Mesendoderm (in vitro differentiated cells): ENCODE measurements around the gene ANKRD55.
"Not testable (repeated sequence)": the region's sequence is repeated elsewhere in the genome, so short reads cannot be mapped to it uniquely, and the experiment has no call there.

Experiments
- DNase-seq: peaks from one replicate; pipeline ENCODE4 v3.0.0; 2013
- H2AK5ac ChIP-seq: 2 replicates; pipeline ENCODE4 v1.6.1; 2013; ENCODE audit warnings: low read length, inconsistent platforms
- H2BK120ac ChIP-seq: 2 replicates; pipeline ENCODE4 v1.6.1; 2013; ENCODE audit warnings: low read depth, mild to moderate bottlenecking, low read length, moderate library complexity, mixed read lengths
- H2BK15ac ChIP-seq: replicated peaks from 2 replicates; pipeline ENCODE4 v1.6.1; 2013; ENCODE audit warnings: low read depth, mild to moderate bottlenecking, moderate library complexity
- H2BK5ac ChIP-seq: 2 replicates; pipeline ENCODE4 v1.6.1; 2013; ENCODE audit warnings: low read length, inconsistent platforms
- H3K18ac ChIP-seq: 2 replicates; pipeline ENCODE4 v1.6.1; 2013; ENCODE audit warnings: mild to moderate bottlenecking, low read length, mixed read lengths
- H3K23ac ChIP-seq: one replicate; pipeline ENCODE4 v1.6.1; 2013; ENCODE audit warnings: low read length
- H3K27ac ChIP-seq: 2 replicates; pipeline ENCODE4 v1.5.1; 2013; ENCODE audit warnings: low read depth, mild to moderate bottlenecking, inconsistent platforms, low read length, moderate library complexity
- H3K27me3 ChIP-seq: 2 replicates; pipeline ENCODE4 v1.6.1; 2013; ENCODE audit warnings: low read length, control low read depth, mild to moderate bottlenecking, inconsistent platforms; ENCODE audit not compliant: insufficient read depth, poor library complexity
- H3K36me3 ChIP-seq: 2 replicates; pipeline ENCODE4 v1.6.1; 2013; ENCODE audit warnings: low read length, inconsistent platforms; ENCODE audit not compliant: control insufficient read depth, insufficient read depth
- H3K4ac ChIP-seq: one replicate; pipeline ENCODE4 v1.6.1; 2013; ENCODE audit warnings: low read depth, mild to moderate bottlenecking, low read length, moderate library complexity
- H3K4me1 ChIP-seq: 2 replicates; pipeline ENCODE4 v1.6.1; 2013; ENCODE audit warnings: low read depth, low read length, inconsistent platforms; ENCODE audit not compliant: control insufficient read depth
- H3K4me2 ChIP-seq: 2 replicates; pipeline ENCODE4 v1.6.1; 2013; ENCODE audit warnings: low read length
- H3K4me3 ChIP-seq: 2 replicates; pipeline ENCODE4 v1.5.1; 2013; ENCODE audit warnings: mild to moderate bottlenecking, low read length
- H3K56ac ChIP-seq: one replicate; pipeline ENCODE4 v1.6.1; 2013; ENCODE audit warnings: low read length
- H3K79me1 ChIP-seq: 2 replicates; pipeline ENCODE4 v1.6.1; 2013; ENCODE audit warnings: low read length, inconsistent platforms
- H3K79me2 ChIP-seq: 2 replicates; pipeline ENCODE4 v1.6.1; 2013; ENCODE audit warnings: mild to moderate bottlenecking, low read length; ENCODE audit not compliant: control insufficient read depth, insufficient read depth
- H3K9ac ChIP-seq: 2 replicates; pipeline ENCODE4 v1.6.1; 2013; ENCODE audit warnings: low read length, inconsistent platforms
- H4K5ac ChIP-seq: one replicate; pipeline ENCODE4 v1.6.1; 2013; ENCODE audit warnings: low read length
- H4K8ac ChIP-seq: one replicate; pipeline ENCODE4 v1.6.1; 2013; ENCODE audit warnings: low read depth, mild to moderate bottlenecking, control low read depth, low read length, moderate library complexity
- WGBS: extraction: QIAGEN DNeasy Blood & Tissue Kit; methylation state at CpG from one replicate; pipeline ENCODE4 v1.1.7; 2013; ENCODE audit warnings: low lambda C conversion rate, missing lambda C conversion rate; ENCODE audit not compliant: insufficient coverage; ENCODE audit errors: extremely low coverage; 5-methylcytosine and 5-hydroxymethylcytosine counted together

Gene ANKRD55

GRCh38 chr5:56259002-56259511 is 25.9 kb upstream of the ANKRD55 start:
- Histone ChIP-seq H2BK120ac (no peak overlapping the region), H2AK5ac (no peak overlapping the region), H3K79me2 (no peaks in the 10 kb centered on the region), H3K4me1 (no peaks in the 10 kb centered on the region), H3K4me3 (no peak overlapping the region), H3K4me2 (no peak overlapping the region), H3K27ac (no peak overlapping the region), H2BK15ac (no peak overlapping the region), H3K18ac (no peak overlapping the region), H3K23ac (no peak overlapping the region), H3K27me3 (no peaks in the 10 kb centered on the region), H2BK5ac (no peak overlapping the region), H3K79me1 (no peaks in the 10 kb centered on the region), H3K4ac (no peak overlapping the region), H3K9ac (no peak overlapping the region), H4K5ac (no peak overlapping the region), H4K8ac (no peak overlapping the region), H3K36me3 (no peaks in the 10 kb centered on the region), H3K56ac (no peak overlapping the region)
- WGBS = no CpG with 5 or more reads among the region's 2 CpGs
- no peak for DNase-seq

- not testable (repeated sequence) for H3K23ac ChIP-seq, H2AK5ac ChIP-seq, H3K56ac ChIP-seq, H3K9ac ChIP-seq, H3K79me2 ChIP-seq, H4K8ac ChIP-seq, H3K4me3 ChIP-seq, H3K79me1 ChIP-seq, H3K36me3 ChIP-seq, H4K5ac ChIP-seq, H3K27ac ChIP-seq, DNase-seq, H3K18ac ChIP-seq, H2BK15ac ChIP-seq, H3K27me3 ChIP-seq, H3K4me1 ChIP-seq, H2BK120ac ChIP-seq, H3K4ac ChIP-seq, H3K4me2 ChIP-seq, H2BK5ac ChIP-seq
- WGBS = no CpG with 5 or more reads among the region's 30 CpGs
Measured at GRCh38 chr5:56257763-56258529, 24.8 kb upstream of the ANKRD55 start.

- Histone ChIP-seq H3K18ac (no peak overlapping the region), H3K4ac (no peak overlapping the region), H3K27me3 (no peaks in the 10 kb centered on the region), H3K23ac (no peak overlapping the region), H2BK15ac (no peak overlapping the region), H4K8ac (no peak overlapping the region), H2AK5ac (no peak overlapping the region), H3K79me1 (no peaks in the 10 kb centered on the region), H3K27ac (no peak overlapping the region), H3K4me1 (no peaks in the 10 kb centered on the region), H3K4me3 (no peak overlapping the region), H3K9ac (no peak overlapping the region), H3K56ac (no peak overlapping the region), H3K36me3 (no peaks in the 10 kb centered on the region), H2BK5ac (no peak overlapping the region), H2BK120ac (no peak overlapping the region), H4K5ac (no peak overlapping the region), H3K79me2 (no peaks in the 10 kb centered on the region), H3K4me2 (no peak overlapping the region)
- no peak for DNase-seq
Measured at GRCh38 chr5:56257010-56257409, 23.9 kb upstream of the ANKRD55 start.

- H3K9ac ChIP-seq = no peak overlapping the region
- H3K18ac ChIP-seq = no peak overlapping the region
- H2BK120ac ChIP-seq = no peak overlapping the region
- H3K27ac ChIP-seq = no peak overlapping the region
- no peak overlapping the region for H4K5ac ChIP-seq
- H2BK5ac ChIP-seq = no peak overlapping the region
- no peak overlapping the region for H3K4me3 ChIP-seq
- H3K56ac ChIP-seq = no peak overlapping the region
- no peak overlapping the region for H2BK15ac ChIP-seq
- H3K4me2 ChIP-seq = no peak overlapping the region
- no peaks in the 10 kb centered on the region for H3K36me3 ChIP-seq
- WGBS = no CpG with 5 or more reads among the region's 1 CpG
- H3K4ac ChIP-seq = no peak overlapping the region
- H2AK5ac ChIP-seq = no peak overlapping the region
- H3K79me2 ChIP-seq = no peaks in the 10 kb centered on the region
- no peak overlapping the region for H4K8ac ChIP-seq
- no peaks in the 10 kb centered on the region for H3K4me1 ChIP-seq
- no peak overlapping the region for H3K23ac ChIP-seq
- no peak for DNase-seq
- H3K79me1 ChIP-seq = no peaks in the 10 kb centered on the region
- no peaks in the 10 kb centered on the region for H3K27me3 ChIP-seq
Measured at GRCh38 chr5:56255502-56255901, 22.4 kb upstream of the ANKRD55 start.

- no peaks in the 10 kb centered on the region for H3K79me1 ChIP-seq
- no peak overlapping the region for H3K23ac ChIP-seq
- H3K4me3 ChIP-seq = no peak overlapping the region
- no peak overlapping the region for H3K27ac ChIP-seq
- no peak overlapping the region for H3K4me2 ChIP-seq
- no peak overlapping the region for H3K4ac ChIP-seq
- no peak overlapping the region for H2AK5ac ChIP-seq
- DNase-seq = no peak
- no peak overlapping the region for H4K8ac ChIP-seq
- H2BK15ac ChIP-seq = no peak overlapping the region
- H3K56ac ChIP-seq = no peak overlapping the region
- H4K5ac ChIP-seq = no peak overlapping the region
- H3K36me3 ChIP-seq = no peaks in the 10 kb centered on the region
- no peak overlapping the region for H3K18ac ChIP-seq
- no peak overlapping the region for H2BK5ac ChIP-seq
- H3K27me3 ChIP-seq = no peaks in the 10 kb centered on the region
- H3K4me1 ChIP-seq = no peaks in the 10 kb centered on the region
- no CpG with 5 or more reads among the region's 6 CpGs for WGBS
- H3K9ac ChIP-seq = no peak overlapping the region
- H3K79me2 ChIP-seq = no peaks in the 10 kb centered on the region
- no peak overlapping the region for H2BK120ac ChIP-seq
Measured at GRCh38 chr5:56253924-56254323, 20.8 kb upstream of the ANKRD55 start.

- H3K23ac ChIP-seq = no peak overlapping the region
- no CpG with 5 or more reads among the region's 2 CpGs for WGBS
- no peak for DNase-seq
- no peaks in the 10 kb centered on the region for H3K4me1 ChIP-seq
- no peak overlapping the region for H2AK5ac ChIP-seq
- H3K27ac ChIP-seq = no peak overlapping the region
- no peak overlapping the region for H3K9ac ChIP-seq
- no peaks in the 10 kb centered on the region for H3K36me3 ChIP-seq
- no peaks in the 10 kb centered on the region for H3K27me3 ChIP-seq
- no peak overlapping the region for H2BK5ac ChIP-seq
- no peak overlapping the region for H2BK15ac ChIP-seq
- H4K8ac ChIP-seq = no peak overlapping the region
- H3K4ac ChIP-seq = no peak overlapping the region
- H3K4me3 ChIP-seq = no peak overlapping the region
- no peaks in the 10 kb centered on the region for H3K79me1 ChIP-seq
- no peak overlapping the region for H2BK120ac ChIP-seq
- H3K79me2 ChIP-seq = no peaks in the 10 kb centered on the region
- H3K56ac ChIP-seq = no peak overlapping the region
- no peak overlapping the region for H3K18ac ChIP-seq
- no peak overlapping the region for H4K5ac ChIP-seq
- H3K4me2 ChIP-seq = no peak overlapping the region
Measured at GRCh38 chr5:56253126-56253525, 20.0 kb upstream of the ANKRD55 start.
